Fibroblast of the aortic adventitia (primary cell): ENCODE results near the gene GABRB2. TPM values are rescaled to one million over a fixed set of nuclear protein-coding genes. Genes with fewer than 3 reads are reported as not detected.
"Not testable (repeated sequence)": the region's sequence is repeated elsewhere in the genome, so short reads cannot be mapped to it uniquely, and the experiment has no call there.

Experiments used
- DNase-seq: peaks from one replicate; pipeline ENCODE4 v3.0.0-alpha.2; 2010; ENCODE audit warnings: low read depth
- H3K4me3 ChIP-seq: 2 replicates; pipeline ENCODE4 v1.5.1; 2011; ENCODE audit warnings: low read depth, mild to moderate bottlenecking, control low read depth, low read length, moderate library complexity
- CTCF ChIP-seq: IDR thresholded peaks from 2 replicates; pipeline ENCODE4 v1.5.1; 2011; ENCODE audit warnings: mild to moderate bottlenecking, low read length, control low read depth, inconsistent platforms; ENCODE audit not compliant: insufficient read depth
- total RNA-seq: library from RNA; depleted of rRNA; stranded (reverse); fragments of >200 nt; gene quantifications from 2 replicates; pipeline ENCODE4 v1.2.3, GENCODE V29; 2012; ENCODE audit warnings: low replicate concordance

Gene GABRB2
- total RNA-seq, 1 donor = 0.09 TPM

DNA sequence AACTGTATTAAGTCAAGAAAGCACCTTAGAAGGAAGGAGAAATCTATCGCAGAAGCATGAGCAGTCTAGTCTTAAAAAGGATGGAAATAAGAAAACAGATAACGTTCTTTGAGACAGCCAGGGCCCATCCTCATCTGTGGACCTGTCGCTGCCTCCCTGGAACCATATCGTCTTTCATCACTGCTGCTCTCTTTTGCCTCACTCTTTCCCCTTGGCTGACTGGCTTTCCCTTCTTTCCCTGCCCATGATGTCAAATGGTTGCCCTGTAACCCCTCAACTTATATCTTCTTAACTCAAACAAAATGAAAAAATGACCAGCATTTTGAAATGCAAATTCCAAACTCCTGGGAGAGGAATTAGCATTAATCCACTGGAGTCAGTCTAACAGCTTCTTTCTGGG is 299.8 kb downstream of the GABRB2 start:
- no peak overlapping the region for H3K4me3 ChIP-seq
- no peak for TF ChIP-seq CTCF
- no peak for DNase-seq

DNA sequence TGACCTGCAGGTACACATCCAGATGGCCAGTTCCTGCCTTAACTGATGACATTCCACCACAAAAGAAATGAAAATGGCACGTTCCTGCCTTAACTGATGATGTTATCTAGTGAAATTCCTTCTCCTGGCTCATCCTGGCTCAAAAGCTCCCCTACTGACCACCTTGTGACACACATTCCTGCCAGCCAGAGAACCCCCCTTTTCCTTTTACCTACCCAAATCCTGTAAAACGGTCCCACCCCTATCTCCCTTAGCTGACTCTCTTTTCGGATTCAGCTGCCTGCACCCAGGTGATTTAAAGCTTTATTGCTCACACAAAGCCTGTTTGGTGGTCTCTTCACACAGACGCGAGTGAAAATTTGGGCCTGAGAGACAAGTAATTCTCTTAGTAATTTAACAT is 300.7 kb downstream of the GABRB2 start:
- H3K4me3 ChIP-seq, DNase-seq: not testable (repeated sequence)

Other genes starting within 250 kb of the GABRB2 start
- gene GABRA6, start 139.0 kb upstream of the GABRB2 start, total RNA-seq = not detected in 2 replicates